Activated naive CD4-positive, alpha-beta T cell treated with anti-CD3 and anti-CD28 coated beads, Interleukin-2, amount 50 U/mL, for 24 hours (primary cell): Measurements from ENCODE around the gene PPAN.

Source experiments
- H3K27ac Mint-ChIP-seq: one replicate; pipeline ENCODE4 v1.8.0; 2021; ENCODE audit warnings: mild to moderate bottlenecking, mixed read lengths
- H3K27me3 Mint-ChIP-seq: one replicate; pipeline ENCODE4 v1.8.0; 2021; ENCODE audit warnings: mixed read lengths
- H3K36me3 Mint-ChIP-seq: one replicate; pipeline ENCODE4 v1.8.0; 2021; ENCODE audit warnings: mixed read lengths
- H3K4me1 Mint-ChIP-seq: one replicate; pipeline ENCODE4 v1.8.0; 2021; ENCODE audit warnings: mixed read lengths
- H3K4me3 Mint-ChIP-seq: one replicate; pipeline ENCODE4 v1.8.0; 2021; ENCODE audit warnings: mild to moderate bottlenecking, mixed read lengths
- H3K9me3 Mint-ChIP-seq: one replicate; pipeline ENCODE4 v1.8.0; 2021; ENCODE audit warnings: mixed read lengths

PPAN gene

DNA sequence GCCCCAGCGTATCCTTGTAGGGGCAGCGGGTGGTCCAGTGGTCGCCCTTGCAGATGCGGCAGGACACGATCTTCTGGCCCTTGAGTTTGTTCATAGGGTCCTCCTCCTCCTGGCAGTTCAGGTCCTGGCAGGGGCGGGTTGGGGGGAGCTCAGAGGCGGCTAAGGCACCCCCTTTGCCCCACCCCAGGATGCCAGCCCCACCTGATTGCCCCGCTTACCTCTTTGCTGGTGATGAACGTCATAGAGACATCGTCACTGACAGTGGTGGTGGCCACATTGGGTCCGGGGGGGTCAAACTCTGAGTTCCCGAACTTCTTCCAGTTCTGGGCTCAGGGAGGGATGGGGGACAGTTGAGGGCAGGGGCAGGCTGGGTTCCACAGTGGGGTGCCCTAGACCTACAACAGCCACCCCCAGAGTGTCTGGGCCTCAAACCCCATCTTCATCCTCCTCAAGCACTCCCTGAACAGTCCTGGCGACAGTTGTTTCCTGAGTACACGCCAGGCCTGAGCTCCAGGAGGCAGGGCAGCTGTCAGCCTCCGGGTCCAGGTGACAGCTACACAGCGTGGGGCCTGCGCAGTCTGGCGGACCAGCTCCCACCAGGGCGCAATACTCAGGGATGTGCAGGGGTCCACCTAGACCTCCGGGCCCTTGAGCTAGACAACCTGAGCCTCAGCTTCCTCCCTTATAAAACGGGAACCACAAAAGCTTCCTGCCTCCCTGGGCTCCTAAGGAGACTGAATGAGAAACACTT is 10.9 kb downstream of the PPAN start:
- peak overlapping the region; percentile 92 for H3K27ac Mint-ChIP-seq
- H3K4me1 Mint-ChIP-seq = peaks cover 32% of the 10 kb centered on the region
- H3K36me3 Mint-ChIP-seq = peaks cover 7% of the 10 kb centered on the region
- no peaks in the 10 kb centered on the region for H3K27me3 Mint-ChIP-seq
- peak overlapping the region; percentile 19 for H3K4me3 Mint-ChIP-seq
- no peaks in the 10 kb centered on the region for H3K9me3 Mint-ChIP-seq

GRCh38 chr19:10118960-10119359 is 12.8 kb downstream of the PPAN start:
- Mint-ChIP-seq H3K27me3 (no peaks in the 10 kb centered on the region), H3K4me1 (peaks cover 19% of the 10 kb centered on the region), H3K4me3 (peak overlapping the region; percentile 95)

DNA sequence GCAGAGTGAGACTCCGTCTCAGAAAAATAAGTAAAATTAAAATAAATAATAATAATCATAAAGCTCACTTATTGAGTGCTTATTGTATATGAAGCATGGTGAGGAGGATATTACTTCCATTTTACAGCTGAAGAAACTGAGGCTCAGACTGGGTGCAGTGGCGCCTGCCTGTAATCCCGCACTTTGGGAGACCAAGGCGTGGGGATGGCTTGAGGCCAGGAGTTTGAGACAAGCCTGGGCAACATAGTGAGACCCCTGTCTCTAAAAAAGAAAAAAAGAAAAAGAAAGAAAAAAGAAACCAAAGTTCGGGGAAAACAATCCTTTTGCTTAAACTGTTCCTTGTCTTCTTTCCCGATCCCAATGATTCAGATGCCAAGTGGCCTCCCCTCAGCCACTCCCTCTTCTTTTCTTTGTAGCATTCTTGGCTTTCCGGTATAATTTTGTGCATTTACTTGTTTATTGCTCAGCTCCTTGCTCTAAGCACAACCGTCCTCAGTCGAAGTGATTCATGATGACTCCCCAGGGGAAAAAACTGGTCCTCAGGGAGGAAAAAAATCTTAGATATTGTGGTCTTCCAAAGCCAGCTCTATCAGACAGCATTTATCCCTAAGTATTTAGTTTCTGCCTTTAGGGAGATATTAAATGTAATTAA is 14.5 kb downstream of the PPAN start:
- H3K4me3 Mint-ChIP-seq = no peak overlapping the region
- H3K9me3 Mint-ChIP-seq = no peaks in the 10 kb centered on the region
- no peaks in the 10 kb centered on the region for H3K27me3 Mint-ChIP-seq
- peaks cover 7% of the 10 kb centered on the region for H3K36me3 Mint-ChIP-seq
- peaks cover 19% of the 10 kb centered on the region for H3K4me1 Mint-ChIP-seq
- no peak overlapping the region for H3K27ac Mint-ChIP-seq

More at GRCh38 chr19:10118960-10119359, 12.8 kb downstream of the PPAN start:
- H3K9me3 Mint-ChIP-seq = no peaks in the 10 kb centered on the region
- peak overlapping the region; percentile 90 for H3K27ac Mint-ChIP-seq
- H3K36me3 Mint-ChIP-seq = peaks cover 7% of the 10 kb centered on the region

DNA sequence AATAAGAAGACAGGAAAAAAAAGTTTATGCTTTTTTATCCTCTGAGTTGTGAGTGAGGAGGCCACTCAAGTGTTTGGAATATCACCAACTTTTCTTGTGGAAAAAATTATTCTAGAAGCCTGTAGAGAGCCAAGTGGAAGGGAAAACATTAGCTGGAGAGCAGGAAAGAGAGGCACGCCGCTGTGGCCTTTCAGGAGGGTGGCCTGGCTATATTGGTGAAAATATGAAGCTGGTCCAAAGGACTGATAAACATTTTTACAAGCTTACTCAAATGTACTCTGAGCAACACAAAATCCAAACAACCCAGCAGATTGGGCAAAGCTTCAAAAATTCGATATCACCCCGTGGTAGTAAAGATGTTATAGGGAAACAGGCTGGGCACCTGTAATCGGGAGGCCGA is 15.9 kb downstream of the PPAN start:
- Mint-ChIP-seq H3K27ac (no peak overlapping the region), H3K36me3 (no peaks in the 10 kb centered on the region), H3K4me3 (no peak overlapping the region), H3K4me1 (peaks cover 9% of the 10 kb centered on the region), H3K27me3 (no peaks in the 10 kb centered on the region), H3K9me3 (no peaks in the 10 kb centered on the region)

DNA sequence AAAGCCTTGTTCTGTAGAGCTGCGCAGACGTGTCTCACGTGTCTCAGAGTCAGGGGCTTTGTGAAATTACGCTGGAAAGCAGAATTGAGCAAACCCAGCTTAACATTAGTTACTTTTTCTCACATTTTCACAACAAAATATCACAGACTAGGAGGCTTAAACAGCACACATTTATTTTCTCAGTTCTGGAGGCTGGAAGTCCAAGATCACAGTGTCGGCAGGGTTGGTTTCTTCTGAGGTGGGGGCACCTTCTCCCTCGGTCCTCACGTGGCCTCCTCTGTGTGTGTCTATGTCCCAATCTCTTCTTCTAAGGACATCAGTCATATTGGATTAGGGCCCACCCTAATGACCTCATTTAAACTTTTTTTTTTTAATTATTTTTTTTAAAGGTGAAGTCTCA is 18.3 kb downstream of the PPAN start:
- H3K4me1 Mint-ChIP-seq = peaks cover 5% of the 10 kb centered on the region
- H3K36me3 Mint-ChIP-seq = no peaks in the 10 kb centered on the region
- no peak overlapping the region for H3K27ac Mint-ChIP-seq
- no peak overlapping the region for H3K4me3 Mint-ChIP-seq
- no peaks in the 10 kb centered on the region for H3K9me3 Mint-ChIP-seq
- no peaks in the 10 kb centered on the region for H3K27me3 Mint-ChIP-seq

- no peak overlapping the region for H3K4me3 Mint-ChIP-seq
- H3K27ac Mint-ChIP-seq = no peak overlapping the region
- peaks cover 3% of the 10 kb centered on the region for H3K36me3 Mint-ChIP-seq
- H3K4me1 Mint-ChIP-seq = no peaks in the 10 kb centered on the region
- no peaks in the 10 kb centered on the region for H3K9me3 Mint-ChIP-seq
- H3K27me3 Mint-ChIP-seq = no peaks in the 10 kb centered on the region
Measured at GRCh38 chr19:10126213-10126639, 20.1 kb downstream of the PPAN start.

DNA sequence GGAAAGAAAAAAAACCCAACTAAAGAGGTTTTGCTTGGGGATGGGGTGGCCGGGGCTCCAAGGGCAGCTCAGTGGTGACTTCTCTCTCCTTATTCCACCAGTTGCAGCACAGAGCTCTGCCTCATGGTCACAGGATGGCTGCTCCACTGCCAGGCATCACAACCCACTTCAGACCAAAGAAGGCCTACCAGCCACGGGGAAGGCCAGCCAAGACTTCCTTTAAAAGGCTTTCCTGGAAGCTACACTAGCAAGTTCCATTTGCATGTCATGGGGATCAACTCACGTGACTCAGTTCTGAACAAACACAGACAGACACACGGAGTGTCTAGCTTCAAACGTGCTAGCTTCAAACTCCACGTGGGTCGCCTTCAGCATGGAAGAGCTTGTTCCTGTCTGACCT is 26.7 kb downstream of the PPAN start:
- Mint-ChIP-seq H3K27ac (no peak overlapping the region), H3K27me3 (no peaks in the 10 kb centered on the region), H3K36me3 (peaks cover 11% of the 10 kb centered on the region), H3K9me3 (no peaks in the 10 kb centered on the region), H3K4me1 (no peaks in the 10 kb centered on the region), H3K4me3 (no peak overlapping the region)

- no peaks in the 10 kb centered on the region for H3K9me3 Mint-ChIP-seq
- H3K27ac Mint-ChIP-seq = no peak overlapping the region
- no peaks in the 10 kb centered on the region for H3K4me1 Mint-ChIP-seq
- peaks cover 11% of the 10 kb centered on the region for H3K36me3 Mint-ChIP-seq
- H3K27me3 Mint-ChIP-seq = no peaks in the 10 kb centered on the region
- no peak overlapping the region for H3K4me3 Mint-ChIP-seq
Measured at GRCh38 chr19:10133596-10133995, 27.4 kb downstream of the PPAN start.

DNA sequence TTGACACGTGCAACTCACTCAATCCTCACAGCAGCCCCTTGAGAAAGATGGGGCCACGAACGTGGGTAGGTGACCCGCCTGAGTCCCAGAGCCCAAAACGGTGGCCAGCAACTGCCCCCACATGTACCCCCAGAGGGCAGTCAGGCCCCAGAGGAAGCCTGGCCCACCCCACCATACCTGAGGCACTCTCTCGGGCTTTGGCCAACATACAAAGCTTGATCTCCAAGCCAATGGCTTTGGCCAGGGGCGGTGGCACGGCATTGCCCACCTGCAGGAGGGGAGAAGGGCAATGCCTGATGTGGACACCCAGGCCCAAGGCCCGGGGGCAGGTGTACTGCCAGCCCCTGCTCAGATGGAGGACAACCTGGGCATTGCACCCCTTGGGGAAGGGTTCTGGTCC is 27.9 kb downstream of the PPAN start:
- H3K36me3 Mint-ChIP-seq = peaks cover 11% of the 10 kb centered on the region
- no peaks in the 10 kb centered on the region for H3K9me3 Mint-ChIP-seq

DNA sequence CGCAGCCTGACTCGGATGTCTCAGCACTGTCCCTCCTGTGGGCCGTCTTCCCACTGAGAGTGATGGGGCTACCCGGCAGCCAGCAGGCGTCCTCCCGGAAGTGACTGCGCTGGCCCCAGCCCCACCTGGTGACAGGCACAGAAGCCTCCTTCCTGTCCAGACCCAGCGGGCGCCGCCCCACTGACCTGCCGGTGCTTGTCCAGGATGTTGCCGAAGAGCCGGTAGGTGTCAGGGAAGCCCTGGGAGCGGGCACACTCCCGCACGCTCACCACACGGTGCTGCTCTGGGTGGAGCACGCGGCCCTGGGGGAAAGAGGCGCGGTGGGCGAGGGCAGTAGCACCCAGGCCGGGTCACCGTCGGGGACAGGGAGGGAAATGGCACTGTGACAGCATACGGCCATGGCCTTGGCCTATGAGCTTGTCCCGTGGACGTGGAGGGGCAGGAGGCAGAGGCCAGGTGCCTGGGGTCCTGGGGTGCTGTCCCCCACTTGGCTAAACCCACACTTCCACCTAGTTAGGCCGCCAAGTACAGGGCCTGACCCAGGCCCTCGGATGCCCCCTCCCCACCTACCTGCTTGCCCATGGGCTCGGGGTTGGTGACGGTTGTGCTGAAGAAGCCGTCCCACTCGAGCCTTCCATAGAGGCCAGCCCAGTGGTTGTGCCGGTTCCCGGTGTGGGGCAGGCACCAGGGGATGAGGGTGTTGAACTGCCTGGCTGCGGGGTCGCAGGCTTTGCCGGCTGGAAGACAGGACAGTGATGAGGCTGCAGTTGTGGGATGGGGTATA is 29.6 kb downstream of the PPAN start:
- Mint-ChIP-seq H3K4me1 (peaks cover 6% of the 10 kb centered on the region), H3K4me3 (no peak overlapping the region), H3K27me3 (no peaks in the 10 kb centered on the region)

More for the DNA sequence above, 27.9 kb downstream of the PPAN start:
- Mint-ChIP-seq H3K4me1 (peaks cover under 1% of the 10 kb centered on the region), H3K4me3 (no peak overlapping the region), H3K27me3 (no peaks in the 10 kb centered on the region), H3K27ac (no peak overlapping the region)

DNA sequence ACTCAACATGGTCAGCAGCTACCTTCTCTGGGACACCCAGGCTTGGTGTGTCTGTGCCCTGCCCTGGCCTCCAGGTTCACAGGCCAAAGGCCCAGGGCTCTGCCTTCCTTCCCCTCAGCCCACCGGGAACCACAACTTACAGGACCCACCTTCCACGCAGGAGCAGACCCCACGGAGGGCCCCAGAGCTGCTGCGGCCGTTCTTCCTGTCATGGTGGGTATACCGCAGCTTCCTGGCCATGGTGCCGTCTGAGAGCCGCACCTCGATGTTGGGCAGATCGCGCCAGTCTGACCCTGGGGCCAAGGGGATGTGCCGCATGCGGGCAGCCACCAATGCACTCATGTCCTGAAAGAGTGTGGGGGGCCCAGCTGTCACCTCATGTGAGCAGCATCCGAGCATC is 30.8 kb downstream of the PPAN start:
- no peak overlapping the region for H3K4me3 Mint-ChIP-seq
- no peaks in the 10 kb centered on the region for H3K9me3 Mint-ChIP-seq
- H3K27me3 Mint-ChIP-seq = no peaks in the 10 kb centered on the region
- peaks cover 14% of the 10 kb centered on the region for H3K4me1 Mint-ChIP-seq
- H3K36me3 Mint-ChIP-seq = peaks cover 5% of the 10 kb centered on the region
- no peak overlapping the region for H3K27ac Mint-ChIP-seq

More for the DNA sequence above, 29.6 kb downstream of the PPAN start:
- Mint-ChIP-seq H3K9me3 (no peaks in the 10 kb centered on the region), H3K27ac (no peak overlapping the region), H3K36me3 (peaks cover 8% of the 10 kb centered on the region)

- Mint-ChIP-seq H3K4me1 (peaks cover 24% of the 10 kb centered on the region), H3K9me3 (no peaks in the 10 kb centered on the region), H3K36me3 (peaks cover 6% of the 10 kb centered on the region), H3K4me3 (no peak overlapping the region), H3K27ac (no peak overlapping the region), H3K27me3 (no peaks in the 10 kb centered on the region)
Measured at GRCh38 chr19:10137751-10138682, 31.9 kb downstream of the PPAN start.

- Mint-ChIP-seq H3K36me3 (peaks cover 5% of the 10 kb centered on the region), H3K4me3 (no peak overlapping the region), H3K4me1 (peaks cover 34% of the 10 kb centered on the region), H3K27me3 (no peaks in the 10 kb centered on the region), H3K27ac (peak overlapping the region; percentile 12), H3K9me3 (no peaks in the 10 kb centered on the region)
Measured at GRCh38 chr19:10138879-10139795, 33.0 kb downstream of the PPAN start.

- H3K4me1 Mint-ChIP-seq = peaks cover 34% of the 10 kb centered on the region
- H3K9me3 Mint-ChIP-seq = no peaks in the 10 kb centered on the region
- no peaks in the 10 kb centered on the region for H3K27me3 Mint-ChIP-seq
- no peak overlapping the region for H3K4me3 Mint-ChIP-seq
- no peak overlapping the region for H3K27ac Mint-ChIP-seq
- peaks cover 6% of the 10 kb centered on the region for H3K36me3 Mint-ChIP-seq
Measured at GRCh38 chr19:10139952-10140351, 33.8 kb downstream of the PPAN start.
